ENCODE measurements around the gene ZNF45. TPM values are rescaled to one million over a fixed set of nuclear protein-coding genes. Genes with fewer than 3 reads are reported as not detected.
A peak's percentile ranks its signal among the peaks of the same experiment; 100 is the strongest.

Gene ZNF45
- total and polyA plus RNA-seq, 2 of the 4 experiments (the other 2 are of a cell fraction) = 7.6 to 18.1 TPM

- Histone ChIP-seq H3K9me3 (ENCODE audit: control insufficient read depth, insufficient read depth, low read length) (peaks cover 4% of the 10 kb centered on the region), H3K4me2 (ENCODE audit: low read depth, low read length) (peak overlapping the region; percentile 94), H3K79me1 (ENCODE audit: low read depth in 1 of 2, low read length in 2 of 2) (peaks cover 9 to 12% of the 10 kb centered on the region in 2 experiments), H3K4me1 (ENCODE audit: control insufficient read depth, insufficient read depth, low read length) (no peaks in the 10 kb centered on the region), H2BK5ac (ENCODE audit: low read depth, low read length, poor library complexity, severe bottlenecking) (peak overlapping the region; percentile 40), H4K8ac (ENCODE audit: low read depth in 2 of 2, low read length in 2 of 2) (peak overlapping the region; percentile 91 to 100), H3K27me3 (ENCODE audit: control insufficient read depth, insufficient read depth, low read length) (no peaks in the 10 kb centered on the region), H3K9ac (ENCODE audit: low read depth, low read length) (peak overlapping the region; percentile 80), H3K36me3 (ENCODE audit: control insufficient read depth, insufficient read depth, low read length) (peaks cover 1% of the 10 kb centered on the region; the same call in 1 of the 2 replicates), H4K20me1 (ENCODE audit: insufficient read depth, low read length) (no peaks in the 10 kb centered on the region), H2BK15ac (ENCODE audit: low read depth, low read length) (0 out of 3 replicates have a peak overlapping the region, but pooled peaks have one; percentile 12), H3K23ac (ENCODE audit: low read depth, low read length) (peak overlapping the region; percentile 94), H4K91ac (ENCODE audit: insufficient read depth, low read depth, low read length) (peak overlapping the region; percentile 69; the same call in 1 of the 2 replicates), H2AFZ (replicated peaks; ENCODE audit: low read length, poor library complexity) (peak overlapping the region; percentile 100), H4K5ac (ENCODE audit: low read depth, low read length) (peak overlapping the region; percentile 94), H3K4ac (ENCODE audit: low read depth, low read length) (peak overlapping the region; percentile 95), H2BK120ac (ENCODE audit: low read depth, low read length) (peak overlapping the region; percentile 70), H2AK9ac (replicated peaks; ENCODE audit: low read depth, low read length, poor library complexity) (peak overlapping the region; percentile 44), H3K14ac (replicated peaks; ENCODE audit: low read depth, low read length) (peak overlapping the region; percentile 98), H3K18ac (ENCODE audit: low read depth, low read length) (peak overlapping the region; percentile 64), H3K9me1 (ENCODE audit: insufficient read depth, low read length) (peaks cover 3% of the 10 kb centered on the region; the same call in 1 of the 2 replicates), H2BK20ac (ENCODE audit: low read depth, low read length) (0 out of 2 replicates have a peak overlapping the region, but pooled peaks have one; percentile 64), H3K56ac (ENCODE audit: extremely low read depth, insufficient read depth, low read length) (peak overlapping the region; percentile 48), H3K4me3 (ENCODE audit: insufficient read depth, low read depth, low read length) (peak overlapping the region; percentile 58), H2AK5ac (ENCODE audit: low read depth, low read length) (peak overlapping the region; percentile 59), H3K27ac (ENCODE audit: insufficient read depth, low read length) (peak overlapping the region; percentile 45)
- WGBS, 2 experiments (ENCODE audit: extremely low coverage in 2 of 2, insufficient read length in 1 of 2) = 3% methylated on average over 19 of the region's 39 CpGs; no CpG with 5 or more reads in 1 of the 2 experiments
- no TSS peak for BruUV-seq (replicated peaks)
- dilution Hi-C loops (cut with HindIII; ENCODE audit: low sequenced_read_pairs, unreplicated experiment) (no loop called here), intact Hi-C loops (cut with micrococcal nuclease) (no loop called here), in situ Hi-C loops (cut with MboI; ENCODE audit: low sequenced_read_pairs) (no loop called here)
- TF ChIP-seq MAZ (IDR thresholded peaks at IDR 0.05; ENCODE audit: borderline replicate concordance, low read depth, low read length) (peak; percentile 40; the same call in 1 of the 2 replicates), USF2 (IDR thresholded peaks at IDR 0.05; ENCODE audit: low read depth, low read length) (no peak)
- DNase-seq (peak; percentile 88), ATAC-seq (ENCODE audit: low read depth) (peak; percentile 99)
- CTCF ChIA-PET = no interaction called here
- POLR2A ChIA-PET (ENCODE audit: unreplicated experiment) = interaction anchor here (1.4 kb wide), 1 partner anchor 34 kb away, joined by 3 read pairs; the partner anchor contains the start of gene ZNF45
Measured at GRCh38 chr19:43901395-43902390, 33.4 kb downstream of the ZNF45 start.
